ENCODE results near the gene KCNN2. TPM values are rescaled to one million over a fixed set of nuclear protein-coding genes. Genes with fewer than 3 reads are reported as not detected.

KCNN2 gene
- total and polyA plus RNA-seq, 9 of the 15 experiments (the other 6 are each of a cell fraction or from before 2014, with no cell fraction given) = 0.07 TPM; not detected in 8

DNA sequence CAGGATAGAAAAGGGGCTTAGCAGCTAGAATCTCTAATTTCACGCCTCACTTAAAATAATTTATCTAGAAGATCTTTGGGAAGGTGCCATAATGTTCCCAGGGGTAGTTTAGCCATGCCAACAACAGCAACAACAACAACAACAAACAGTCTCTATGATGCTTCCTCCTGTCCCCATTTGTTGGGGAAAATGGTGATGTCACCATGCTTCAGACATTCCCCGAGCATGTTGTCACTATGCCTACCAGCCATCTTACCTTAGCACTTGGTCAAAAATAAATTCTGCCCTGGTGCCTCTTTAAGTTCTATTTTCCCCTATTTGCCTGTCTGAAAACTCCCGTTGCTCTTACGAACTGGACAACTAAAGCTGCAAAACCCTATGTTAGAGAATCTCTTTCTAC is 76.6 kb downstream of the KCNN2 start (continued):
- TF ChIP-seq, protein P1, sequence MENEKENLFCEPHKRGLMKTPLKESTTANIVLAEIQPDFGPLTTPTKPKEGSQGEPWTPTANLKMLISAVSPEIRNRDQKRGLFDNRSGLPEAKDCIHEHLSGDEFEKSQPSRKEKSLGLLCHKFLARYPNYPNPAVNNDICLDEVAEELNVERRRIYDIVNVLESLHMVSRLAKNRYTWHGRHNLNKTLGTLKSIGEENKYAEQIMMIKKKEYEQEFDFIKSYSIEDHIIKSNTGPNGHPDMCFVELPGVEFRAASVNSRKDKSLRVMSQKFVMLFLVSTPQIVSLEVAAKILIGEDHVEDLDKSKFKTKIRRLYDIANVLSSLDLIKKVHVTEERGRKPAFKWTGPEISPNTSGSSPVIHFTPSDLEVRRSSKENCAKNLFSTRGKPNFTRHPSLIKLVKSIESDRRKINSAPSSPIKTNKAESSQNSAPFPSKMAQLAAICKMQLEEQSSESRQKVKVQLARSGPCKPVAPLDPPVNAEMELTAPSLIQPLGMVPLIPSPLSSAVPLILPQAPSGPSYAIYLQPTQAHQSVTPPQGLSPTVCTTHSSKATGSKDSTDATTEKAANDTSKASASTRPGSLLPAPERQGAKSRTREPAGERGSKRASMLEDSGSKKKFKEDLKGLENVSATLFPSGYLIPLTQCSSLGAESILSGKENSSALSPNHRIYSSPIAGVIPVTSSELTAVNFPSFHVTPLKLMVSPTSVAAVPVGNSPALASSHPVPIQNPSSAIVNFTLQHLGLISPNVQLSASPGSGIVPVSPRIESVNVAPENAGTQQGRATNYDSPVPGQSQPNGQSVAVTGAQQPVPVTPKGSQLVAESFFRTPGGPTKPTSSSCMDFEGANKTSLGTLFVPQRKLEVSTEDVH (IDR thresholded peaks at IDR 0.05; ENCODE audit: low read depth, partially characterized antibody) = no peak

DNA sequence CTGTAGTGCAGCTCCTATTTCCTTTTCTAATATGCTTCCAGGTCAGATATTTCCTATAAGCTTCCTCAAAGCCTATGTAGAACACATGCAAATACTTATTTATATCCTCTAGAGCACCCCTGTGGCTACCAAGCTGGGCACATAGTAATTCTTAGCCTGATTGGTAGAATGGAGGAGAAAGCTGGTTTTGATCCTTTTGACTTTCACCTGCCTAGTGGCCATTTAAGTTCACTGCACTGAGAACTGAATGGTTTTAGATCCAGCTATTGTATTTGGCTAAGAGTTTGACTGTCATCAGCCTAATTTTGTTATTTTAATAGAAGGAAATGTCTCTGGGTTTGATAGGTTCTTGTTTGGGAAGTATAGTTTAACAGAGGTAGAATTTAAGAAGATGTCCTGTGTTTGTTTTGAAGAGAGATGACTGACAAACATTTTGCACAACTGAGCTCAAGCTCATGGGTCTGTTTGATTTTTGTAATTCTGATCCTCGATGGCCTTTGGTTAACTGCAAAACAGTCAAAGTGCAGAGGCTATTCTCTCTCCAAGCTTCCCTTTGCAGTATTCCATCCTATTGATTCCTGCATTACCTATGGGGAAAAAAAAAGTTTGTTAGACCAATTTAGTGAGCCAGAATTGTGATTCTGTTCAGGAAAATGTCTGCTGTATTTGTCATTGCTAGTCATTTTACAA is 85.4 kb downstream of the KCNN2 start:
- intact Hi-C loops (cut with micrococcal nuclease) (no loop called here), in situ Hi-C loops (cut with MboI) (no loop called here)
- H3K36me3 ChIP-seq (ENCODE audit: control insufficient read depth, insufficient read depth, low read length) = no peaks in the 10 kb centered on the region
- H3K27ac ChIP-seq (ENCODE audit: extremely low read depth, low read depth, low read length) = no peak overlapping the region
- no peaks in the 10 kb centered on the region for H3K4me1 ChIP-seq (replicated peaks in 1 of 2; ENCODE audit: control insufficient read depth in 2 of 2, insufficient read depth in 2 of 2, low read length in 2 of 2)
- POLR2A ChIA-PET = no interaction called here
- H3K79me2 ChIP-seq (ENCODE audit: control insufficient read depth, insufficient read depth, low read length) = no peaks in the 10 kb centered on the region
- 0% methylated on average over 1 of the region's 1 CpG for WGBS (ENCODE audit: insufficient coverage, low coverage, missing lambda C conversion rate)
- no peak for FAIRE-seq
- BruUV-seq (replicated peaks) = no TSS peak
- no peak overlapping the region for H2AFZ ChIP-seq (ENCODE audit: low read depth, low read length)
- no peak for ATAC-seq
- no peaks in the 10 kb centered on the region for H3K9me1 ChIP-seq (ENCODE audit: control insufficient read depth, insufficient read depth, low read length)
- H3K4me3 ChIP-seq = no peak overlapping the region
- no peak overlapping the region for H3K9ac ChIP-seq (ENCODE audit: insufficient read depth in 1 of 2, low read depth in 2 of 2, low read length in 2 of 2)
- H3K4me2 ChIP-seq (ENCODE audit: insufficient read depth, low read length) = no peak overlapping the region
- CTCF ChIA-PET (ENCODE audit: low intra/inter-chr PET ratio) = no interaction called here
- no peak for TF ChIP-seq ESRRB (CRISPR knock-in tag; IDR thresholded peaks at IDR 0.05; ENCODE audit: borderline replicate concordance)
- TF ChIP-seq ZNF133 (CRISPR knock-in tag; IDR thresholded peaks at IDR 0.05) = no peak
- TF ChIP-seq PCBP1 (IDR thresholded peaks at IDR 0.05; ENCODE audit: low read depth, low read length, poor library complexity, severe bottlenecking) = no peak
- TF ChIP-seq, protein P2, sequence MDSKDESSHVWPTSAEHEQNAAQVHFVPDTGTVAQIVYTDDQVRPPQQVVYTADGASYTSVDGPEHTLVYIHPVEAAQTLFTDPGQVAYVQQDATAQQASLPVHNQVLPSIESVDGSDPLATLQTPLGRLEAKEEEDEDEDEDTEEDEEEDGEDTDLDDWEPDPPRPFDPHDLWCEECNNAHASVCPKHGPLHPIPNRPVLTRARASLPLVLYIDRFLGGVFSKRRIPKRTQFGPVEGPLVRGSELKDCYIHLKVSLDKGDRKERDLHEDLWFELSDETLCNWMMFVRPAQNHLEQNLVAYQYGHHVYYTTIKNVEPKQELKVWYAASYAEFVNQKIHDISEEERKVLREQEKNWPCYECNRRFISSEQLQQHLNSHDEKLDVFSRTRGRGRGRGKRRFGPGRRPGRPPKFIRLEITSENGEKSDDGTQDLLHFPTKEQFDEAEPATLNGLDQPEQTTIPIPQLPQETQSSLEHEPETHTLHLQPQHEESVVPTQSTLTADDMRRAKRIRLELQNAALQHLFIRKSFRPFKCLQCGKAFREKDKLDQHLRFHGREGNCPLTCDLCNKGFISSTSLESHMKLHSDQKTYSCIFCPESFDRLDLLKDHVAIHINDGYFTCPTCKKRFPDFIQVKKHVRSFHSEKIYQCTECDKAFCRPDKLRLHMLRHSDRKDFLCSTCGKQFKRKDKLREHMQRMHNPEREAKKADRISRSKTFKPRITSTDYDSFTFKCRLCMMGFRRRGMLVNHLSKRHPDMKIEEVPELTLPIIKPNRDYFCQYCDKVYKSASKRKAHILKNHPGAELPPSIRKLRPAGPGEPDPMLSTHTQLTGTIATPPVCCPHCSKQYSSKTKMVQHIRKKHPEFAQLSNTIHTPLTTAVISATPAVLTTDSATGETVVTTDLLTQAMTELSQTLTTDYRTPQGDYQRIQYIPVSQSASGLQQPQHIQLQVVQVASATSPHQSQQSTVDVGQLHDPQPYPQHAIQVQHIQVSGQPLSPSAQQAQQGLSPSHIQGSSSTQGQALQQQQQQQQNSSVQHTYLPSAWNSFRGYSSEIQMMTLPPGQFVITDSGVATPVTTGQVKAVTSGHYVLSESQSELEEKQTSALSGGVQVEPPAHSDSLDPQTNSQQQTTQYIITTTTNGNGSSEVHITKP (IDR thresholded peaks at IDR 0.05; ENCODE audit: partially characterized antibody) = no peak
- H3K27me3 ChIP-seq (ENCODE audit: control insufficient read depth in 2 of 2, insufficient read depth in 2 of 2, low read length in 2 of 2) = no peaks in the 10 kb centered on the region
- peak in 1 of 4 experiments; percentile 10 for DNase-seq (ENCODE audit: extremely low read depth in 1 of 4, low spot score in 3 of 4)
- no peaks in the 10 kb centered on the region for H3K9me3 ChIP-seq (replicated peaks; ENCODE audit: control insufficient read depth, insufficient read depth, low read depth, low read length)
- H4K20me1 ChIP-seq (replicated peaks; ENCODE audit: control insufficient read depth, insufficient read depth, low read length) = no peaks in the 10 kb centered on the region

Measured in K562 (cell line).